Thyroid gland (tissue), 4 donors: ENCODE data around the gene ADPRM. TPM values are rescaled to one million over a fixed set of nuclear protein-coding genes. Genes with fewer than 3 reads are reported as not detected.

Source experiments
- DNase-seq, 2 donors: peaks; one replicate each; pipeline ENCODE4 v3.0.0-alpha.2; 2019
- H3K27ac ChIP-seq, 3 donors: fragments of 200-600 bp; sonication (generic); 1 replicate in 2 of 3; 2 replicates in 1 of 3; pipeline ENCODE4 v1.5.1; 2016 to 2019; ENCODE audit warnings: mild to moderate bottlenecking in 1 of 3, moderate library complexity in 1 of 3
- H3K27me3 ChIP-seq: fragments of 200-600 bp; sonication (generic); one replicate; pipeline ENCODE4 v1.5.1; 2019
- H3K36me3 ChIP-seq, 2 donors: fragments of 200-600 bp; sonication (generic); one replicate each; pipeline ENCODE4 v1.5.1; 2016 to 2019
- H3K4me1 ChIP-seq, 2 donors: fragments of 200-600 bp; sonication (generic); one replicate each; pipeline ENCODE4 v1.5.1; 2017 to 2019
- H3K4me3 ChIP-seq, 3 donors: fragments of 200-600 bp; sonication (generic); replicated peaks in 1 of 3; 1 replicate in 2 of 3; 2 replicates in 1 of 3; pipeline ENCODE4 v1.5.1; 2016; ENCODE audit warnings: mild to moderate bottlenecking in 1 of 3
- H3K9me3 ChIP-seq: fragments of 200-600 bp; sonication (generic); one replicate; pipeline ENCODE4 v1.5.1; 2017
- CTCF ChIP-seq, 6 experiments: fragments of 200-600 bp in 3 of 6; fragments of 450-650 bp in 3 of 6; sonication (generic) in 3 of 6; IDR thresholded peaks; one replicate each; pipeline ENCODE4 v1.5.1; 2016 to 2019; ENCODE audit warnings: antibody characterized with exemption in 6 of 6, mild to moderate bottlenecking in 2 of 6, inconsistent platforms in 1 of 6, moderate library complexity in 1 of 6
- POLR2A ChIP-seq, 2 donors: fragments of 450-650 bp; IDR thresholded peaks; one replicate each; pipeline ENCODE4 v1.6.1; 2017; ENCODE audit warnings: antibody characterized with exemption in 2 of 2, mild to moderate bottlenecking in 2 of 2, moderate library complexity in 1 of 2
- WGBS, 2 donors: methylation state at CpG; one replicate each; pipeline ENCODE4 v1.1.5; 2017; 5-methylcytosine and 5-hydroxymethylcytosine counted together
- intact Hi-C: fragments of 100-400 bp; cut with DNase I; formaldehyde crosslinking; loops from one replicate; pipeline ENCODE4 v1.15.1; 2023
- total RNA-seq, 4 donors: library from RNA; depleted of rRNA; stranded (reverse); fragments of >200 nt; gene quantifications; one replicate each; pipeline ENCODE4 v1.2.3, GENCODE V29; 2016

Gene ADPRM
- total RNA-seq: 10 to 100 TPM; 16.3 to 21.4 (median 19.4) TPM

- TF ChIP-seq POLR2A (IDR thresholded peaks at IDR 0.05): peak; percentile 48 to 97
- TF ChIP-seq CTCF (IDR thresholded peaks at IDR 0.05): peak in 3 of 6 experiments; percentile 18 to 48 (median 44)
- 0% methylated on average over 33 to 44 of the region's 84 CpGs for whole genome bisulfite sequencing, 2 donors
- intact Hi-C loops: no loop called here
- Histone ChIP-seq H3K4me1 (peaks cover 17 to 29% of the 10 kb centered on the region in 2 donors), H3K27ac (peak within 1 kb of the TSS; percentile 82 to 90 (median 84)), H3K4me3 (peak within 1 kb of the TSS; percentile 59 to 96 (median 79)), H3K9me3 (no peaks in the 10 kb centered on the region), H3K36me3 (peaks cover under 1 to 4% of the 10 kb centered on the region in 2 donors), H3K27me3 (no peaks in the 10 kb centered on the region)
- peak; percentile 93 to 96 for DNase-seq
Measured at GRCh38 chr17:10697092-10698081, at the start of gene ADPRM, which contains the start of gene SCO1. TSS of gene ADPRM (plus strand) at chr17:10697594. CDS start at chr17:10704927, 7,333 bp downstream. TSS of gene SCO1 (minus strand) at chr17:10697533. CDS start at chr17:10697507, 26 bp downstream.

GRCh38 chr17:10648381-10648780 lies 49.0 kb upstream of the ADPRM start:
- Histone ChIP-seq H3K9me3 (no peaks in the 10 kb centered on the region), H3K4me3 (no peak overlapping the region), H3K27me3 (no peaks in the 10 kb centered on the region), H3K36me3 (no peaks in the 10 kb centered on the region), H3K27ac (no peak overlapping the region), H3K4me1 (no peaks in the 10 kb centered on the region)
- DNase-seq: no peak
- no peak for TF ChIP-seq POLR2A (IDR thresholded peaks at IDR 0.05)
- TF ChIP-seq CTCF (IDR thresholded peaks at IDR 0.05): no peak
- WGBS, 2 donors: 93 to 97% methylated on average over 5 of the region's 5 CpGs
- intact Hi-C loops: loop anchor here (5.0 kb wide), 1 partner anchor 199 kb away; no protein-coding TSS in a partner anchor

- no peak overlapping the region for H3K4me3 ChIP-seq
- WGBS, 2 donors: 81 to 85% methylated on average over 3 of the region's 3 CpGs
- TF ChIP-seq CTCF (IDR thresholded peaks at IDR 0.05): no peak
- no peak for TF ChIP-seq POLR2A (IDR thresholded peaks at IDR 0.05)
- intact Hi-C loops: loop anchor here (5.0 kb wide), 1 partner anchor 198 kb away; no protein-coding TSS in a partner anchor
- H3K4me1 ChIP-seq: no peaks in the 10 kb centered on the region
- no peaks in the 10 kb centered on the region for H3K36me3 ChIP-seq
- no peak for DNase-seq
- H3K27ac ChIP-seq: no peak overlapping the region
- H3K9me3 ChIP-seq: no peaks in the 10 kb centered on the region
- no peaks in the 10 kb centered on the region for H3K27me3 ChIP-seq
Measured at GRCh38 chr17:10648956-10649355, 48.4 kb upstream of the ADPRM start.

- no peaks in the 10 kb centered on the region for H3K4me1 ChIP-seq
- H3K9me3 ChIP-seq: no peaks in the 10 kb centered on the region
- H3K27ac ChIP-seq: no peak overlapping the region
- TF ChIP-seq POLR2A (IDR thresholded peaks at IDR 0.05): no peak
- no peak for TF ChIP-seq CTCF (IDR thresholded peaks at IDR 0.05)
- intact Hi-C loops: loop anchor here (5.0 kb wide), 1 partner anchor 198 kb away; no protein-coding TSS in a partner anchor
- no peak overlapping the region for H3K4me3 ChIP-seq
- no peaks in the 10 kb centered on the region for H3K27me3 ChIP-seq
- DNase-seq: no peak
- WGBS, 2 donors: 86 to 93% methylated on average over 5 of the region's 5 CpGs
- no peaks in the 10 kb centered on the region for H3K36me3 ChIP-seq
Measured at GRCh38 chr17:10649602-10650001, 47.8 kb upstream of the ADPRM start.

GRCh38 chr17:10651927-10652326 lies 45.5 kb upstream of the ADPRM start:
- 77 to 86% methylated on average over 9 of the region's 9 CpGs for WGBS, 2 donors
- DNase-seq: no peak
- TF ChIP-seq CTCF (IDR thresholded peaks at IDR 0.05) (no peak), POLR2A (IDR thresholded peaks at IDR 0.05) (no peak)
- Histone ChIP-seq H3K36me3 (no peaks in the 10 kb centered on the region), H3K4me3 (no peak overlapping the region), H3K4me1 (no peaks in the 10 kb centered on the region), H3K27me3 (no peaks in the 10 kb centered on the region), H3K9me3 (no peaks in the 10 kb centered on the region), H3K27ac (no peak overlapping the region)
- intact Hi-C loops: no loop called here
